H1 (cell line): Measurements from ENCODE around the gene KCNQ1OT1. TPM values are rescaled to one million over a fixed set of nuclear protein-coding genes. Genes with fewer than 3 reads are reported as not detected.

ENCODE experiments used
- CTCF ChIA-PET: fragments of 300-600 bp; sonication (Branson Sonifier 250); formaldehyde crosslinking; loops from one replicate; lab custom pipeline; 2021; ENCODE audit not compliant: partially characterized antibody; lab: Charles Lee
- POLR2A ChIA-PET: fragments of 300-600 bp; sonication (Branson Sonifier 250); formaldehyde crosslinking; loops from one replicate; lab custom pipeline; 2021; ENCODE audit warnings: inconsistent platforms; ENCODE audit not compliant: partially characterized antibody; lab: Charles Lee
- DNase-seq, 2 experiments: peaks; one replicate each; pipeline versions ENCODE4 v3.0.0 to v3.0.0-alpha.2; 2010 to 2022; ENCODE audit warnings: low spot score in 2 of 2, low read depth in 1 of 2, mixed read lengths in 1 of 2
- FAIRE-seq: peaks from 2 replicates; lab custom pipeline; 2011; peaks lifted over from hg19 to GRCh38; lab: Jason Lieb, UNC
- H2AFZ ChIP-seq: 2 replicates; pipeline ENCODE4 v1.8.1; 2012; ENCODE audit warnings: low read length, inconsistent platforms
- H2AK5ac ChIP-seq: 2 replicates; pipeline ENCODE4 v1.6.1; 2013; ENCODE audit warnings: low read depth, low read length
- H2BK120ac ChIP-seq: replicated peaks from 2 replicates; pipeline ENCODE3; 2013; ENCODE audit warnings: low read depth, low read length, inconsistent platforms
- H2BK12ac ChIP-seq: 2 replicates; pipeline ENCODE4 v1.6.1; 2013; ENCODE audit warnings: low read depth, low read length
- H2BK15ac ChIP-seq: 2 replicates; pipeline ENCODE4 v1.6.1; 2013; ENCODE audit warnings: low read length
- H2BK20ac ChIP-seq: 2 replicates; pipeline ENCODE4 v1.6.1; 2013; ENCODE audit warnings: low read length
- H2BK5ac ChIP-seq: 2 replicates; pipeline ENCODE4 v1.6.1; 2013; ENCODE audit warnings: low read depth, low read length
- H3K14ac ChIP-seq: 2 replicates; pipeline ENCODE4 v1.6.1; 2013; ENCODE audit warnings: inconsistent platforms; ENCODE audit not compliant: insufficient read length
- H3K18ac ChIP-seq: 2 replicates; pipeline ENCODE4 v1.6.1; 2013; ENCODE audit warnings: low read length; ENCODE audit errors: extremely low read depth
- H3K23ac ChIP-seq: 2 replicates; pipeline ENCODE4 v1.6.1; 2013; ENCODE audit warnings: inconsistent platforms; ENCODE audit not compliant: insufficient read length
- H3K23me2 ChIP-seq: 2 replicates; pipeline ENCODE4 v1.6.1; 2013; ENCODE audit warnings: low read depth, low read length
- H3K27ac ChIP-seq: 2 replicates; pipeline ENCODE4 v1.6.1; 2011; ENCODE audit warnings: low read depth, low read length, inconsistent platforms
- H3K27me3 ChIP-seq, 4 experiments: replicated peaks in 1 of 4; 1 replicate in 1 of 4; 2 replicates in 3 of 4; pipeline versions ENCODE4 v1.6.1 to v1.8.1; 2011 to 2013; ENCODE audit warnings: low read length in 3 of 4, mild to moderate bottlenecking in 3 of 4, inconsistent platforms in 2 of 4, mixed read lengths in 2 of 4, moderate library complexity in 1 of 4; ENCODE audit not compliant: control insufficient read depth in 3 of 4, insufficient read depth in 3 of 4; ENCODE audit errors: extremely low read depth in 1 of 4
- H3K36me3 ChIP-seq, 4 experiments: 2 replicates each; pipeline versions ENCODE4 v1.6.1 to v1.8.1; 2011 to 2013; ENCODE audit warnings: mild to moderate bottlenecking in 4 of 4, low read length in 3 of 4, moderate library complexity in 2 of 4, control low read depth in 1 of 4, inconsistent platforms in 1 of 4; ENCODE audit not compliant: insufficient read depth in 4 of 4, control insufficient read depth in 2 of 4
- H3K4ac ChIP-seq: replicated peaks from 2 replicates; pipeline ENCODE3; 2013; ENCODE audit warnings: low read length, low read depth, mixed read lengths, inconsistent platforms; ENCODE audit not compliant: insufficient read length
- H3K4me1 ChIP-seq, 4 experiments: replicated peaks in 1 of 4; 1 replicate in 1 of 4; 2 replicates in 3 of 4; pipeline versions ENCODE4 v1.6.1 to v1.8.1; 2011 to 2013; ENCODE audit warnings: low read length in 3 of 4, inconsistent platforms in 2 of 4, mixed read lengths in 1 of 4; ENCODE audit not compliant: insufficient read depth in 4 of 4, control insufficient read depth in 3 of 4
- H3K4me2 ChIP-seq, 2 experiments: 2 replicates each; pipeline versions ENCODE4 v1.6.1 to v1.8.1; 2011 to 2013; ENCODE audit warnings: low read depth in 2 of 2, low read length in 2 of 2, control low read depth in 1 of 2, inconsistent platforms in 1 of 2, mild to moderate bottlenecking in 1 of 2; ENCODE audit not compliant: insufficient read depth in 1 of 2
- H3K4me3 ChIP-seq, 4 experiments: fragments of 200-600, 300-600 bp in 1 of 4; sonication (generic), shearing (Covaris generic), sonication (Bioruptor Twin) in 1 of 4; 2 replicates each; pipeline versions ENCODE4 v1.5.1 to v1.8.1; 2011 to 2016; ENCODE audit warnings: low read length in 4 of 4, low read depth in 3 of 4, control low read depth in 2 of 4, inconsistent platforms in 2 of 4, mild to moderate bottlenecking in 2 of 4, mixed read lengths in 1 of 4, moderate library complexity in 1 of 4; ENCODE audit not compliant: insufficient read depth in 2 of 4; ENCODE audit errors: extremely low read depth in 1 of 4
- H3K56ac ChIP-seq: replicated peaks from 2 replicates; pipeline ENCODE3; 2013; ENCODE audit warnings: low read depth, mild to moderate bottlenecking, mixed read lengths, low read length, inconsistent platforms; ENCODE audit not compliant: insufficient read length
- H3K79me1 ChIP-seq: 2 replicates; pipeline ENCODE4 v1.6.1; 2013; ENCODE audit warnings: low read depth, low read length, control low read depth
- H3K79me2 ChIP-seq, 2 experiments: 2 replicates each; pipeline versions ENCODE4 v1.6.1 to v1.8.1; 2012 to 2013; ENCODE audit warnings: low read length in 2 of 2, mild to moderate bottlenecking in 2 of 2, inconsistent platforms in 1 of 2; ENCODE audit not compliant: insufficient read depth in 2 of 2, control insufficient read depth in 1 of 2
- H3K9ac ChIP-seq, 4 experiments: replicated peaks in 1 of 4; 1 replicate in 1 of 4; 2 replicates in 3 of 4; pipeline versions ENCODE4 v1.6.1 to v1.8.1; 2011 to 2013; ENCODE audit warnings: low read depth in 3 of 4, low read length in 3 of 4, control low read depth in 2 of 4, mild to moderate bottlenecking in 2 of 4, moderate library complexity in 2 of 4, inconsistent platforms in 1 of 4; ENCODE audit errors: extremely low read depth in 1 of 4
- H3K9me3 ChIP-seq, 2 experiments: 2 replicates each; pipeline versions ENCODE4 v1.6.1 to v1.8.1; 2012 to 2013; ENCODE audit warnings: mild to moderate bottlenecking in 2 of 2, moderate library complexity in 2 of 2, control low read depth in 1 of 2, inconsistent platforms in 1 of 2, low read depth in 1 of 2, low read length in 1 of 2, mixed read lengths in 1 of 2; ENCODE audit not compliant: insufficient read depth in 2 of 2
- H4K20me1 ChIP-seq, 2 experiments: replicated peaks in 1 of 2; 2 replicates each; pipeline versions ENCODE3 to v1.8.1; 2011 to 2013; ENCODE audit warnings: inconsistent platforms in 2 of 2, low read length in 2 of 2, mild to moderate bottlenecking in 1 of 2; ENCODE audit not compliant: insufficient read depth in 2 of 2, control insufficient read depth in 1 of 2
- H4K5ac ChIP-seq: 2 replicates; pipeline ENCODE4 v1.6.1; 2013; ENCODE audit warnings: low read length, low read depth, mixed read lengths, inconsistent platforms; ENCODE audit not compliant: insufficient read length
- H4K8ac ChIP-seq: 2 replicates; pipeline ENCODE4 v1.8.0; 2013; ENCODE audit warnings: mild to moderate bottlenecking, moderate library complexity, low read length, inconsistent platforms; ENCODE audit not compliant: insufficient read depth; ENCODE audit errors: extremely low read depth
- H4K91ac ChIP-seq: replicated peaks from 2 replicates; pipeline ENCODE3; 2013; ENCODE audit warnings: low read length, mixed read lengths, inconsistent platforms; ENCODE audit not compliant: insufficient read length
- ASH2L ChIP-seq: fragments of 200-600, 300-600 bp; sonication (generic); IDR thresholded peaks from one replicate; pipeline ENCODE4 v1.7.1; 2017; ENCODE audit warnings: low read length
- CREB1 ChIP-seq: IDR thresholded peaks from 2 replicates; pipeline ENCODE4 v1.6.1; 2012; ENCODE audit warnings: inconsistent platforms
- CTBP2 ChIP-seq: IDR thresholded peaks from 2 replicates; pipeline ENCODE4 v1.7.0; 2011; ENCODE audit warnings: borderline replicate concordance, mild to moderate bottlenecking, moderate library complexity, mixed read lengths, low read length; ENCODE audit not compliant: insufficient read depth, insufficient read length
- GABPA ChIP-seq: IDR thresholded peaks from 2 replicates; pipeline ENCODE4 v1.6.1; 2011; ENCODE audit warnings: mild to moderate bottlenecking, low read length, moderate library complexity, borderline replicate concordance; ENCODE audit not compliant: insufficient read depth
- KDM5A ChIP-seq: fragments of 200-600 bp; IDR thresholded peaks from 2 replicates; pipeline ENCODE4 v1.7.1; 2012; ENCODE audit warnings: mild to moderate bottlenecking, low read length, inconsistent platforms, mixed read lengths
- RAD21 ChIP-seq, 2 experiments: IDR thresholded peaks in 1 of 2; conservative IDR thresholded peaks in 1 of 2; 2 replicates each; pipeline ENCODE4 v1.6.1; 2011; ENCODE audit warnings: low read depth in 2 of 2, low read length in 2 of 2, improper control_type of control experiment in 1 of 2, inconsistent platforms in 1 of 2, mild to moderate bottlenecking in 1 of 2, moderate library complexity in 1 of 2
- RFX5 ChIP-seq: IDR thresholded peaks from 2 replicates; pipeline ENCODE4 v1.6.1; 2011; ENCODE audit warnings: low read depth, low read length, improper control_type of control experiment, borderline replicate concordance
- TAF7 ChIP-seq: optimal IDR thresholded peaks from 2 replicates; pipeline ENCODE3; 2011; ENCODE audit warnings: low read depth, mild to moderate bottlenecking, inconsistent platforms, low read length, moderate library complexity, borderline replicate concordance
- WGBS, 2 experiments: shearing (Covaris generic) in 1 of 2; methylation state at CpG; one replicate each; pipeline versions ENCODE4 v1.1.6 to v1.1.7; 2013 to 2015; ENCODE audit warnings: low lambda C conversion rate in 2 of 2, mixed read lengths in 2 of 2, inconsistent platforms in 1 of 2, low coverage in 1 of 2, missing lambda C conversion rate in 1 of 2; ENCODE audit not compliant: insufficient replicate concordance in 2 of 2, insufficient coverage in 1 of 2, insufficient read length in 1 of 2; ENCODE audit errors: extremely low coverage in 1 of 2, missing lambda C conversion rate in 1 of 2; 5-methylcytosine and 5-hydroxymethylcytosine counted together
- polyA plus RNA-seq, 7 experiments: library from polyadenylated mRNA; depleted of rRNA in 3 of 7; stranded (reverse) in 5 of 7; unstranded in 2 of 7; fragments of >200 nt in 5 of 7; fragments of 200-250 nt in 2 of 7; gene quantifications; 1 replicate in 5 of 7; 2 replicates in 1 of 7; 4 replicates in 1 of 7; pipeline versions ENCODE4 v1.2.1 to v1.2.3, GENCODE V29; 2011 to 2013; ENCODE audit warnings: missing spikeins in 2 of 7, mixed read lengths in 2 of 7
- total RNA-seq: library from RNA; stranded (reverse); fragmentation: NEBNext Ultra II Directional; extraction: Animal tissue kit (Norgen Biotek cat#: 25700); gene quantifications from 2 replicates; pipeline ENCODE4 v1.2.1, GENCODE V29; 2021
- TF ChIP-seq, protein P1 (sequence below): IDR thresholded peaks from 2 replicates; pipeline ENCODE4 v1.6.1; 2011; ENCODE audit warnings: low read length, improper control_type of control experiment
- TF ChIP-seq, protein P2 (sequence below): IDR thresholded peaks from 2 replicates; pipeline ENCODE4 v1.6.1; 2012; ENCODE audit warnings: inconsistent platforms

KCNQ1OT1 gene
- total and polyA plus RNA-seq, 2 of the 8 experiments (the other 6 are each of a cell fraction or from before 2014, with no cell fraction given), result 0.21 to 1.2 TPM

DNA sequence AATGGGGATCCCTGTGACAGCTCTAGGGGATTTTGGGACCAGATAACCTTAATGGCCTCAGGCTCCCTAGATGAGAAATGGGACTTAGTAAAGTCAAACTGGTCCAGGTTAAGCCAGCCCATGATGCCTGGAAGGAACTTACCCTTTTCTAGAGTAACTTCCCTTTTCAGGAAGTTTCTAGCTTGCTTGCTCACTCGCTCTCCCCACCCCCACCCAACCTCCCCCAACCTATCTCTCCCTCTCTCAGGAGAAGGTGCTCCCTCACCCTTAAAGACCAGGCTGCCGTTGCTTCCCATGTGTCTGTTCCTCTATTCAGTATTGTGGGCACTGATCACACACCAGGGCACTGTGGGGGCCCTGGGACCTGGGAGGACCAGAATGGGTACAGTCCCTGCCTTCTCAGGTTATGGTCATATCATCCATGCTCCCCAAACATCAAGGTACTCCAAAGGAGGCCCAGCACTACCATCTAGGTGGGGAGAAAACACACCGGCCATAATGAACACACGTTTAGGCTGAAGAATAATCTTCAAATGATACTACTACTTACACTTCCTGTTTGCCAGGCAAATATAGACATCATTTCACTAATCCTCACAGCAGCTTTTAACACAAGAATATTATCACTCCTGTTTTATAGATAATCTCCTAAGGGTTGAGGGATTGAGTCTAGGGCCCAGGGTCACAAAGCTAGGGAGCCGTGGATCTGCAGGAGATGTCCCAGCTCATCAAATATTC lies 18.2 kb downstream of the KCNQ1OT1 start:
- peaks cover 2% of the 10 kb centered on the region; the same call in 1 of the 2 replicates for H3K23me2 ChIP-seq
- peaks cover 0 to 9% (median 6%) of the 10 kb centered on the region in 4 experiments; a peak in 5 of 7 replicates for H3K4me1 ChIP-seq
- no peak overlapping the region for H2AFZ ChIP-seq
- H3K4me3 ChIP-seq, result no peak overlapping the region
- DNase-seq (no peak), FAIRE-seq (no peak)
- no peak overlapping the region for H2BK12ac ChIP-seq
- H4K20me1 ChIP-seq, result peaks cover 7 to 20% of the 10 kb centered on the region in 2 experiments
- H3K27me3 ChIP-seq, result peaks cover 0 to 4% (median 0%) of the 10 kb centered on the region in 4 experiments; a peak in 2 of 7 replicates
- no peak overlapping the region for H3K4ac ChIP-seq
- no peaks in the 10 kb centered on the region for H3K36me3 ChIP-seq
- peaks cover 0 to 26% of the 10 kb centered on the region in 2 experiments; a peak in 2 of 4 replicates for H3K79me2 ChIP-seq
- H3K9ac ChIP-seq, result no peak overlapping the region
- H2BK120ac ChIP-seq, result no peak overlapping the region
- no peak overlapping the region for H3K14ac ChIP-seq
- WGBS, 2 experiments, result 89% methylated on average over 5 of the region's 5 CpGs; no CpG with 5 or more reads in 1 of the 2 experiments
- no peak overlapping the region for H3K27ac ChIP-seq
- no peak overlapping the region for H4K8ac ChIP-seq
- H2BK15ac ChIP-seq, result no peak overlapping the region
- no peak overlapping the region for H3K4me2 ChIP-seq
- CTCF ChIA-PET, result interaction anchor here (1.0 kb wide), 1 partner anchor 210 kb away, joined by 3 read pairs; no protein-coding TSS in a partner anchor
- no peak overlapping the region for H4K5ac ChIP-seq
- no peaks in the 10 kb centered on the region for H3K9me3 ChIP-seq
- no peak overlapping the region for H4K91ac ChIP-seq
- no peak overlapping the region for H3K56ac ChIP-seq
- POLR2A ChIA-PET, result interaction anchor here (1.0 to 1.5 kb wide), 2 partner anchors 9 to 12 kb away, joined by 3 to 4 read pairs; no protein-coding TSS in a partner anchor
- H3K18ac ChIP-seq, result no peak overlapping the region
- no peak overlapping the region for H3K23ac ChIP-seq
- no peak overlapping the region for H2BK5ac ChIP-seq
- no peaks in the 10 kb centered on the region; the same call in 1 of the 2 replicates for H3K79me1 ChIP-seq
- H2BK20ac ChIP-seq, result no peak overlapping the region
- H2AK5ac ChIP-seq, result no peak overlapping the region
- TF ChIP-seq KDM5A, result no peak
- no peak for TF ChIP-seq GABPA
- TF ChIP-seq CREB1, result no peak
- no peak for TF ChIP-seq RAD21 (IDR thresholded peaks at IDR 0.05 in 1 of 2, conservative IDR thresholded peaks at IDR 0.05 in 1 of 2; ENCODE audit: low read depth in 2 of 2, low read length in 2 of 2)
- no peak for TF ChIP-seq RFX5
- TF ChIP-seq, protein P1, sequence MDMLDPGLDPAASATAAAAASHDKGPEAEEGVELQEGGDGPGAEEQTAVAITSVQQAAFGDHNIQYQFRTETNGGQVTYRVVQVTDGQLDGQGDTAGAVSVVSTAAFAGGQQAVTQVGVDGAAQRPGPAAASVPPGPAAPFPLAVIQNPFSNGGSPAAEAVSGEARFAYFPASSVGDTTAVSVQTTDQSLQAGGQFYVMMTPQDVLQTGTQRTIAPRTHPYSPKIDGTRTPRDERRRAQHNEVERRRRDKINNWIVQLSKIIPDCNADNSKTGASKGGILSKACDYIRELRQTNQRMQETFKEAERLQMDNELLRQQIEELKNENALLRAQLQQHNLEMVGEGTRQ, result no peak
- TF ChIP-seq CTBP2, result no peak
- TF ChIP-seq, protein P2, sequence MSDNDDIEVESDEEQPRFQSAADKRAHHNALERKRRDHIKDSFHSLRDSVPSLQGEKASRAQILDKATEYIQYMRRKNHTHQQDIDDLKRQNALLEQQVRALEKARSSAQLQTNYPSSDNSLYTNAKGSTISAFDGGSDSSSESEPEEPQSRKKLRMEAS, result no peak
- TF ChIP-seq ASH2L, result no peak
- TF ChIP-seq TAF7, result no peak
